HG03469 (cell line): ENCODE data around the gene DFFA.
A peak's percentile ranks its signal among the peaks of the same experiment; 100 is the strongest.
"Not testable (repeated sequence)": the region's sequence is repeated elsewhere in the genome, so short reads cannot be mapped to it uniquely, and the experiment has no call there.

Experiments used
- ATAC-seq: cut with Tn5 transposase; IDR thresholded peaks from one replicate; pipeline ENCODE4 v1.9.1; 2021; ENCODE audit warnings: mild to moderate bottlenecking, moderate library complexity, moderate number of reproducible peaks; ENCODE audit not compliant: unreplicated experiment

DFFA gene

DNA sequence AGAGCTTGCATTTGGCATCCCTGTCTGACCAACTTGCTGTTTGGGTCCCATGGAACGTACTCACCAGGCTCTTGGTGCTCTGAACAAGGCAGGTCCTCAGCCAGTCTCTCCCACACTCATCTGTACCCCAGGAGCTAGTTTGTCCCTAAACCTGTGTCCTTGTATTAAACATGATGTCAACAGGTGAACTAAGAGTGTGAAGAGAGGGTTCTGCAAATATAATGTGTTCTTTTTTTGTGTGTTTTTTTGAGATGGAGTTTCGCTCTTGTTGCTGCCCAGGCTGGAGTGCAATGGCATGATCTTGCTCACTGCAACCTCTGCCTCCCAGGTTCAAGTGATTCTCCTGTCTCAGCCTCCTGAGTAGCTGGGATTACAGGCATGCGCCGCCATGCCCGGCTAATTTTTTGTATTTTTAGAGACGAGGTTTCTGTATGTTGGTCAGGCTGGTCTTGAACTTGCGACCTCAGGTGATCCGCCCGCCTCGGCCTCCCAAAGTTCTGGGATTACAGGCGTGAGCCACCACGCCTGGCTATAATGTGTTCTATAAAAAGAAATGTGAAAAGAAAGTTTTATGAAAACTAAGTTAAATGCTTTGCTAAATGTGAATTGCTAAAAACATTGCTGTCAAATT, 33.8 kb upstream of the DFFA start:
- ATAC-seq = not testable (repeated sequence)

DNA sequence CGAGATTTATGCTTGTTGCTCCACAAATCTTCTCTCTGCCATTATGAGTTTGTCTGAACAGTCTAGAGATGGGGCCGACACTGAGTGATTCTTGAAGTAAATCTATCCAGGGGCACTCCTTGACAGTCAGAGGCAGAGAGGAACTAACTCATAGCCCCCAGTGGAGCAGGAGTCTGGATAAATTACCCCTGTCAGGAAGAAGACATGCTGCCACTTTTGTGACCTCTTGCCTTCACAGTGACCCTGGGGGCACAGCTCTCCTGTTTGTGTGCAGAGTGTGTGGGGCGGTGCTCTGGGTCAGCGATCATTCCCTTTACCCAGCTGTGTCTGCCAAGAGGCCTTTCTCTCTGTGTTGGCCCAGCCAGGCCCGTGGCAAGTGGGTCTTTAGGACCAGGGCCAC, 31.9 kb upstream of the DFFA start:
- ATAC-seq = no peak

DNA sequence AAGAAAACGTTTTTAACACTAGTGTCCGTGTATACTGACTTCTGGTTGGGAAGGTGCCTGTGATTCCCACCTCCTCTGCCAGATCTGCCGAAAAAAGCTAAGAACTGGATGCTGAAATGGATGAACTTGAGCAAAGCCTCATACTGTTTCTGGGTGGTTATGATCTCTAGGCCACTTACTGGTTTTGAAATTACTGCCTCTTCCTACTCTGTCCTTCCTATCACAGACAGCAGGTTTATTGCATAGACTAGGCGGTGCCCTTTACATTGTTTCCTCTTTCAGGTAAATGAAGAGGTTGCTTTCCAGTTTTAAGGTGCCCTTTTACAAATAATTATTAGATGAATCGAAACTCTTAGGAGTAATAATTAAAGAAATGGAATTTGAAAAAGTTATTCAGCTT, 29.9 kb upstream of the DFFA start:
- ATAC-seq = no peak

DNA sequence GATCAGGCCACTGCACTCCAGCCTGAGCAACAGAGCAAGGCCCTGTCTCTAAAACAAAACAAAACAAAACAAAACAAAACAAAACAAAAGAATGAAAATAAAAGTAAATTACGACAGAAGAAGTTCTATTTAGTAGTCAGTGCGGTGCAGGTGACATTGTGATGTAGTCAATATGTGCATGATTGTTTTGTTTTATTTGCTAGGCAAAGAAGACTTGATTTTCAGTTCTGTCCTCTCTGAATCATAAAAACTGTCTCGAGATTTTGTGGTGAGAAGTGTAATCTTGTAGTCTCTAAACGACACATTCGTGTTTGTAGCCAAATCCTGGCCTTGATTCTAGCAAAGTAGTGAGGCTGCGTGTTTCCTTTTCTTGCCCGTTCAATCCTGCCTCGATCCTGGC, 25.9 kb upstream of the DFFA start:
- no peak for ATAC-seq

DNA sequence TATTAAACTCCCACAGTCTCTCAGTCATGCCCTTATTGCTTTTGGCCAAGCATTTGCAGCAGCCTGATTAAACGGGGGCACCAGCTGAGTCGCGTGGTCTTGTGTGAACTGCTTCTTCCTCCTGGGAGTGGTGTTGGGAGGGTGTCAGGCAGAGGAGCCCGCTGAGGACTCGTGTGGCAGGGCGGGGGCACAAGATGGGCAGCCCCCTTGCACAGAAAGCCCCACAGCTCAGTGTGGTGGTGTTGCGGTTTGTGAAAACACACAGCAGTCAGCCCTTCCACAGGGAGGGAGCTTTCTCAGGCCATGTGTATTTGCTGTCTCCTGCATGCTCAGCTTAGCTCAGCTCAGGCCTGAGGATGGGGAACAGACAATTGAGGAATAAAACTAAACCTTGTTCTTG, 24.8 kb upstream of the DFFA start:
- no peak for ATAC-seq

DNA sequence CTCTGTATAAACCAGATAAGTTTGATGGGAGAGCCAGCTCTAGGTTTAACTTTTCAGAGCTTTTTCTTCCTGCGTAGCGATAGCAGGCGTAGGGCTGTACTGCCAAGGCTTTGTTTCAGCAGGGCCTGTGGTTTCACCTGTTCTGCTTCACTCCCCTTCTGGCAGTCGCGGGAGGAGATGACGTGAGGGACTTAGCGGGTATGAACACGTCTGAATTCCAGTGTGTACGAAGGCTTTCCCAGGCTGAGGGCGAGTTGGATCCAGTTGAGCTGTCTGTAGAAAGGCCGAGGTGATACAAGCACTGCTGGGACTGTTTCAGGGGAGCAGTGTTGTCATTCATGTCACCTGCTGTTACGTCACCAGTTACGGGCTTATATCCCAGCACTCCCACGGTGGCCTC, 23.6 kb upstream of the DFFA start:
- ATAC-seq = no peak

DNA sequence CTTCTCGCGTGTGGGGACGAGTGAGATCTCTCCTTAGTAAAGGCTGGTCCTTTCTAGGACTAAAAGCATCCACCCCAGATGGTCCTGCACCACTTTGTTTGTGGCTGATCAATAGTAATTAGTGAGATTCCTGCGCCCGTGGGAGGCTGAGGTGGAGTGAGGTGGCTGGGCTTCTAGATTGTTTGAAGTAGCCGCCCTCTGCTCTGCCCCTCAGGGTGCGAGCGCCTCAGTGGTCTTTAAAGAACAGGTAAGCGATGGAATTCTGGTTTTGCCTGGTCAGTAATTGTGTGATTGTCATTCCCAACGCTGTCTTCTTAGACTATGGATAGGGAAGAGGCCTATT, 23.1 kb upstream of the DFFA start:
- no peak for ATAC-seq

DNA sequence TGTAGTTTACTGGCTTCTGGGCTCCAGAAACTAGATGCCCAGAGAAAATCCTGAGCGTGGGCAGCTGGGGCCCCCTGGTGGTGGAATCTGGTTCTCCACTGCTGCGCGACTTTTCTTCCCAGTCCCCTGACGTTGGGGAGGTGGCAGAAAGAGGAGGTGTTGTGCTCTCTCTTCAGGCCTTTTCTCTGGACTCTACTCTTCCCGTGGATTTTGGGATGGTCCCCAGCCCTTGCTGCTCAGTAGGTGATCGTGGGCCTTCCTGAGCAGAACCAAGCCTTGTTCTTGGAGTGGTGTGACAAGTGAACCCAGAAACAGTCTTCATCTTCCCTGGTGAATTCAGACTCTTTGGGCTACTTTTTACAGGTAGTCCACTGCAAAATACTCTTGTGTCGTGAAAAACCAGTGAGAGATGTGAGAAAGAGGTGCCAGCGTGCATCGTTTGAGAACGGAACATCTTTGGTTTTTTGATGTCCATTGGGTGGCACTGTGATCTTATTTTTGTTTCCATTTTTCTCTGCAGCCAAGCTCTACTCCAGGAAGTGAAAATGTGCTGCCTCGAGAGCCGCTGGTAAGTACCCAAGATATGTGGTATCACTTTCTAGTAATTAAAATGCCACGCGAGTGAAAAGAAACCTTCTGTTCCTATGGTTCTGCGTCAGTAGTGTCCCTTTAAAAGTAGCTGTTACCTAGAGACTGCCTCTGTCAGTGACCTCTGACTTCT, 22.6 kb upstream of the DFFA start:
- no peak for ATAC-seq

DNA sequence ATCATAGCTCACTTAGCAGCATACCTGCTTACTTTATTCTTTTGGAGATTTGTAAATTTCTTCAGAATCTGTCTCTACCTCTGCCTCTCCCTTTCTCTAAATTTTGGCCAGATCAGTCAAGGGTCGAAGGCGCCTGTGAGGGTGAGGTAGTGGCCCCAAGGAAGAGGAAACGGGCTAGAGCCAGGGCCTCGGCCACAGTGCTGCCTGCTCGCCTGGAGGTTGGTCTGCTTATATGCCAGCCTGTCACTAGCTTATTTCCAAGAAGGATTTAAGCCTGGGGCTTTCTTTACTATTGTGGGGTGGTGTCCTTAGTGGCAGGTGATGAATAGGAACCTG, 22.1 kb upstream of the DFFA start:
- no peak for ATAC-seq

DNA sequence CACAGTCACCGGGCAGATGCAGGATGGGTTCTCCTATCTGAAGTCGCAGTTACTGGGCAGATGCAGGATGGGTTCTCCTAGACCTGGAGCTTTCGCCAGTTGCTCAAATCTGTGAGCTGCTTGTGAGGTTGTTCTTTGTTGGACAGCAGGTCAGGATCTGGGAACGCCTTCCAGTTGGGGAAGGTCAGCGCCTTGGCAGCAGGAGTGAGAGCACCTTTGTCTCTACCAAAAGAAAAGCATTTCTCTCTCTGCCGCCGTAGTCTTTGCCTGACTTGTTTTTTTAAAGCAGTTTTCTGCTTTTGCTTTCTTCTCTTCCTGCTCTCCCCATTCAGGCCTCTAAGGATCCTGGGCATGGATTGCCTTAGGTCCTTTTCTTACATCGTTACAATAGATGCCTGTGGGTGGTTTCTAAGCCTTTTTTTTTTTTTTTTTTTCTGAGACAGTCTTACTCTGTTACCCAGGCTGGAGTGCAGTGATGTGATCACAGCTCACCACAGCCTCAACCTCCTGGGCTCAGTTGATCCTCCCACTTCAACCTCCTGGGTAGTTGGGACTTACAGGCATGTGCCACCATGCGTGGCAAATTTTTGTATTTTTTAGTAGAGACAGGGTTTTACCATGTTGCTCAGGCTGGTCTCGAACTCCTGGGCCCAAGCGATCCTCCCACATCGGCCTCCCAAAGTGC, 18.1 kb upstream of the DFFA start:
- ATAC-seq = no peak

DNA sequence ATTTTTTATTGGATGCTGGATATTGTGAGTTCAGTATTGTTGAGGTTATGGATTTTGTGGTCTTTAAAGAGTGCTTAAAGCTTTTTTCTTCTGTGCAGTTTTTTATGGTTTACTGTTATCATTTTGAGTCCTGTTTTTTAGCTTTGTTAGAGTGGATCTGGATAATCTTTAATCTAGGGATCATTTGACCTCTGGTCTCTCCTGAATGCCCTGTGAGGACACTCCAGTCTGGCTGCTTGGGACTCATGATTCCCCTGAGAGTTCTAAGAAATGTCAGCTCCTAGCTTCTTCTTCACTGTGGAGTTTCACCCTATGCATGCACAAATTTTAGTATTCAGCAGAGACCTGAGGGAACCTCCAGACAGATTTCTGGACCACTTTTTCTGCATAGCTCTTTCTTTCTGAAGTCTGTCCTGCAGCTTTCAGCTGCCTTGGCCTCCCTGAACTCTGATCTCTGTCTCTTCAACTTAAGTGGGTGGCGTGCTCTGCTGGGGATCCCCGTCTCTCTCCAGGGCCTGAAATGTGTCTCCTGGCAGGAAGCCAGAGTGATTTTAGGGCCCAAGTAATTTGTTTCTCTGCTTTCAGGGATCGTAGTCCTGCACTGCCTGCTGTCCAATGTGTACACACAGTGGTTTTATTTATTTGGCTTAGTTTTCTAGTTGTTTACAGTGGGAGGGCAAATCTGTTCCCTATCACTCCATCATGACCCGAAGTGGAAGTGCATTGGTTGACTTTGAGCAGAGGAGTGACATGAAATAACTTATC, 17.1 kb upstream of the DFFA start:
- ATAC-seq = no peak

DNA sequence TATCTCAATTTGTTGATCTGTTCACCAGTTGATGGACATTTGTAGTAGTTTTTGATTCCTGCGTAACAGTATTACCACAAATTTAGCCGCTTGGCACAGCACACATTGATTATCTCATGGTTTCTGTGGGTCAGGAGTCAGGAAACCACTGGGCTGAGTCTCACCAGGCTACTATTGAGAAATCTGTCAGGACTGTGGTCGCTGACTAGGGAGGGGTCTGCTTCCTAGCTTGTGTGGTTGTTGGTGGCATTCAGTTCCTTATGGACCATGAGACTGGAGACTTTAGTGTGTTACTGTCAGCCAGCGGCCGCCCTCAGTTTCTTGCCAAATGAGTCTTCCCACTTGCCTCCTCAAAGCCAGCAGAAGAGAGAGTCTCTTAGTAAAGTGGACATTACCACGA, 12.2 kb upstream of the DFFA start:
- no peak for ATAC-seq

DNA sequence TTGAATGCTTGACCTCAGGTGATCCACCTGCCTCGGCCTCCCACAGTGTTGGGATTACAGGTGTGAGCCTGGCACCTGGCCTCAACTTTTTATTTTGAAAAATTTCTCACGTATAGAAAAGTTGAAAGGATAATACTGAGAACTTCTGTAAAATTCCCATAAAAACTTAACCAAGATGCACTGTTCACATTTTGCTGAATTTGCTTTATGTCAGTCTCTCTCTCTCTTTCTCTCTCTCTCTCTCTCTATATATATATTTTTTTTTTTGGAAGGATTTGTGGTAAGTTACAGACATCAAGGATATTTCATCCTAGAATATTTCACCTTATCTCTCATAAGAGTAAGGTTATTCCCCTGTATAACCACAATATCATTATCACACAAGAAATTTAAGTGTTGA, 8.3 kb upstream of the DFFA start:
- no peak for ATAC-seq

DNA sequence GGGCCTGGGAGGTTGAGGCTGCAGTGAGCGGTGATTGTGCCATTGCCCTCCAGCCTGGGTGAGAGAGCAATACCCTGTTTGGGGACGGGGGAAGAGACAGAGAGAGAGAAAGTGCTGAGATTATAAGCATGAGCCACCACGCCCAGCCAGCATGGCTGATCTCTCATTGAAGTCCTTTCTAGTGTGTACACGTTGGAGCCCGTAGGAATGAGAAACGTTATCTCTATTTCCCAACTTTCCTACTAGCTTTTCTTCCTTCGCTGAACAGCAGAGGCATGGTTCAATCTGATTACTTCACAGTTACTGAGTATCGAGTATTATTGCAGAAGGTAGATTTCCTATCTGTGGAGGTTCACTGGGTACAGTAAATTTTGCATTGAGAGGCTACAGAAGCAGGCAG, 7.0 kb upstream of the DFFA start:
- no peak for ATAC-seq

DNA sequence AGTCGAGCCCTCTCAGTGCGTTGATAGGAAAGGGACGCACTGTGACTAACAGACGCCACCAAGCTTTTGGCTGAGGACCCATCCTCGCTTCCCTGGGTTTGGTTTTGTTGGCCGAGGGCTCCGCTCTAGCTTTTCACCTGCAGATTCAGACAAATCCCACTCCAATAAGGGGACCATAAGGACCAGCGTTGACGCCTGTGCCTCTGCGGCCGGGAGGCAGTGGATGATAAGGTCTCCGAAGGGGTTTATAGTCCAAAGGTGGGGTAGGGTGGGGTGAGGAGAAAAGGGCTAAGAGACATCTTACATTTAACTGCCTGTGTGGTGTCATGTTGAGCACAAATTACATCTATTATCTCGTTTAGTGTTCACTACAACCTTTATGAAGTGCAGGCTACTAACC, 3.2 kb upstream of the DFFA start:
- no peak for ATAC-seq

DNA sequence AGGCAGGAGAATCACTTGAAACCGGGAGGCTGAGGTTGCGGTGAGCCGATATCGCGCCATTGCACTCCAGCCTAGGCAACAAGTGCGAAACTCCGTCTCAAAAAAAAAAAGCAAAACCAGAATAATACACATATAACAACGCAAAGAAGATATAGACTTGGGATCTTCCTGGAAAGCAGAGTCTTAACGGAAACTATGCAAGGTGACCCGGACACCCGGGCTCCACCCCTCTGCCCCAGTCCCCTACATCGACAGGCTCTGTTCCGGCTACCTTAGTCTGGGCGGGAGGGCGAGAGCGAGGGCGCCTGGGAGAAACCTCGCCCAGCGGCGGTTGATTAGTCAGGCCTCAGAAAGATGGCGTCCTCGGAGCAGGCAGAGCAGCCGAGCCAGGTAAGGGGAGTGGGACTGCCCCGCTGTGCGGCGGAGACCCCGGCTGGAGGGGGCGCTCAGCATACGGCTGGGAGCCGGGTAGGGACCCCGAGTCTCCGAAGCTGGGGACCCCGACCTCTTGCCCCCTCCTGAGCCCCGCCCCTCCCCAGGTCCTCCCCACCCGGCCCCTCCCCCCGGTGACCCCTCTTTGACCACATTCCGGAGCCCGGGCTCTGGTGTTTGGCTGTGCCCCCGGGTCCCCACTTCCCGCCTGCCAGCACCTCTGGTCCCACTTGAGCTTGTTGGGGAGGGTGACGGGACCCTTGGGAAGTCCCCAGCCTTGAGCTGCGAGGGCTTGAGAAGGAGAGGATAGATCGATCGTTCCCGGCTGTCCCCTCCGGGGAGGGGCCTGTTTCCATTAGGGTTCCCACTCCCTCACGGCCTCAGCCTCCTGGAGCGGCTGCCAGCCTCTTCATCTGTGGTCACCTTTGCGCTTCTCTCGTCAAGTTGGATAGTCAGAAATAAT, 2.5 kb upstream of the DFFA start, which contains the start of gene PEX14:
TSS of gene PEX14 (plus strand) at position 338 of the 895 bp plus-strand sequence. CDS start at position 355, 17 bp downstream.
- ATAC-seq = peak; percentile 47

DNA sequence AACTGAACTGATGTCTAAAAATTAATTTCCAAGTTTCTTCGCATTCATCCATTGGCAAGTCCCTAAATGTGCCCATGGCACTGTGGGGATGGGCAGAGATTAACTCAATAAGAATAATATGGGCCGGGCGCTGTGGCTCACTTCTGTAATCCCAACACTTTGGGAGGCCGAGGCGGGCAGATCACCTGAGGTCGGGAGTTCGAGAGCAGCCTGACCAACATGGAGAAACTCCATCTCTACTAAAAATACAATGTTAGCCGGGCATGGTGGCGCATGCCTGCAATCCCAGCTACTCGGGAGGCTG, 1.9 kb upstream of the DFFA start:
- not testable (repeated sequence) for ATAC-seq

DNA sequence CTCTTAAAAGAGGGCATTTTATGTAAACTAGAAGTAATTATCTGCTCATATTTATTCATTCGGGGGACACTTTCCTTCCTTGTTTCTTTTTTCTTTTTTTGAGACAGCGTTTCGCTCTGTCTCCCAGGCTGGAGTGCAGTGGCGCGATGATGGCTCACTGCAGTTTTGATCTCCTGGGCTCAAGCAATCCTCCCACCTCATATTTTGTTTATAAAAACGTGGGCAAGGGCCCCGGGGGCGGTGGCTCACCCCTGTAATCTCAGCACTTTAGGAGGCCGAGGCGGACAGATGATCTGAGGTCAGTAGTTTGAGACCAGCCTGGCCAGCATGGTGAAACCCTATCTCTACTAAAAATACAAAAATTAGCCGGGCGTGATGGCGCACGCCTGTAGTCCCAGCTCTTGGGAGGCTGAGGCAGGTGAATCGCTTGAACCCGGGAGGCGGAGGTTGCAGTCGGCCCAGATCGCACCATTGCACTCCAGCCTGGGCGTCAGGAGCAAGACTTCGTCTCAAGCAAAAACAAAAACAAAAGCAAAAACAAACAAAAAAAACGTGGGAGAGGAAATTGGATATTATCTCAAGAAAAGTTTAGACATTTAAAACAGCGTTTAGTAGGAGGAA, 926 bp upstream of the DFFA start:
- no peak for ATAC-seq

DNA sequence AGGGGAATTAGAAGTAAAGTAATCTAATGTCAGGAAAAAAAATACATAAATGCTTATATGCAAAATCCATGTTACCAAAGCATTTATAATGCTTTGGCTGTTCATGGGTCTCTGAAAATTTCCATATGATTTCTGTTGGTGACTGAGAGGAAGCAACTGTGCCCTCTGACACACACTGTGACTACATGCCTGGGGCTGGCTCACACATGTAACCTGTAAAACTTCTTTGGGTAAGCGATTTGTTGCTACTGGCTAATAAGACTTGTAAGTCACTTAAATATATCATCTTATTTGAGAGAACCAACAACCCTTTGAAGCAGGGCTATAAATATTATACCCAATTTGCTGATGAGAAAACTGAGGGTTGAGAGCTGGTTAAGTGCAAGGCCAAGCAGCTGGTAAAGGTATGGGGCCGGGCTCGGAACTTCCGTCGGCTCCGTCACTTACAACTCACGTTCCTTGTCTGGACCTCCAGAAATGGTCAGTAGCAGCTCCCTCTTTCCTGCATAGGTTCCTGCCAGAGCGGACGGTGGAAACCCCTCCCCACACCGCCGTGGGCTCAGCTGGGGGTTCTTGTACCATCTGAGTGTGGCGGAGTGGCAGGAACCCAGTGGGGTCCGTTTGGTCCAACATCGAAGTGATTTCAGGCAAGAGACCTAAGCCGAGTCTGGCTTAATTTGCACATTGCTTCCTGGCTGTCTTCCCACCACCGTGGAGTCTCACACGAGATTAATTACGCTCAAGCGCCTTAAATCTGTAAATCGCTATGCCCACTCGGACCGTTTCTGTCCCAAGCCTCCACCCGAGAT, 714 bp downstream of the DFFA start:
- ATAC-seq = no peak

DNA sequence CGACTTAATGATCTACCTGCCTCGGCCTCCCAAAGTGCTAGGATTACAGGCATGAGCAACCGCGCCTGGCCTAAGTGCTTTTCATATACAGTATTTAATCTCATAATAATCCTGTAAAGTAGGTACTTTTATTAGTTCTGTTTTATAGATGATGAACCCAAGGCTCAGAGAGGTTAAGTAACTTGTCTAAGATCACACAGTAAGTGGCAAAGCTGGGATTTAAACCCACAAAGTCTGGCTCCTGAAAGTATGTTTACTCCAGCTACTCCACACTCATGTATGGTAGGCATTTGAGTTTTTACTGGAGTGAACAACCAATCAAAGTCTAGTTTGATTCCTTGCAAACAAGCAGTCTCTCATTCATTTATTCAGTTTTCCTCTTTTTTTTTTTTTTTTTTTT, 2.3 kb downstream of the DFFA start:
- no peak for ATAC-seq
